ENCODE measurements around the gene PTPRM. TPM values are rescaled to one million over a fixed set of nuclear protein-coding genes. Genes with fewer than 3 reads are reported as not detected.

PTPRM gene
- total and polyA plus RNA-seq, 4 donors = 9.2 to 23.0 (median 12.7) TPM

DNA sequence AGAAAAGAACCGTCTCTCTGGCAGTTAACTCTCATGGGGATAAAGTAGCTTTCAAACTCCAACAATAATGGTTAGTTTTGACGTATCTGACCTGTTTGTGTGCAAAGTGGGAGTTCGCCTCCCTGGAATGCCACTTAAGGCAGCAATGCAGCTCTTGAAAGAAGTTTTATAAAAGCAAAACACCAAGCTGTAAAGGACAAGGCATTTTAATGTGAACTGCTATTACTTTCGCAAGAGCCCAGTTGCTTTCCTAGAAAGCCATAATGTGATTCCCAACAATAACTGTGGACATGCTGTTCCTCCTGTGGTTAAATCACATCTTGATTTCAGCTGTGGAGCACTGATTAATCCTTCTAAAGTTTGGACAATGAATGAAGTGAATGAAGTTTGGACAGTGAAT is 303.7 kb downstream of the PTPRM start (continued):
- TF ChIP-seq, protein P1, sequence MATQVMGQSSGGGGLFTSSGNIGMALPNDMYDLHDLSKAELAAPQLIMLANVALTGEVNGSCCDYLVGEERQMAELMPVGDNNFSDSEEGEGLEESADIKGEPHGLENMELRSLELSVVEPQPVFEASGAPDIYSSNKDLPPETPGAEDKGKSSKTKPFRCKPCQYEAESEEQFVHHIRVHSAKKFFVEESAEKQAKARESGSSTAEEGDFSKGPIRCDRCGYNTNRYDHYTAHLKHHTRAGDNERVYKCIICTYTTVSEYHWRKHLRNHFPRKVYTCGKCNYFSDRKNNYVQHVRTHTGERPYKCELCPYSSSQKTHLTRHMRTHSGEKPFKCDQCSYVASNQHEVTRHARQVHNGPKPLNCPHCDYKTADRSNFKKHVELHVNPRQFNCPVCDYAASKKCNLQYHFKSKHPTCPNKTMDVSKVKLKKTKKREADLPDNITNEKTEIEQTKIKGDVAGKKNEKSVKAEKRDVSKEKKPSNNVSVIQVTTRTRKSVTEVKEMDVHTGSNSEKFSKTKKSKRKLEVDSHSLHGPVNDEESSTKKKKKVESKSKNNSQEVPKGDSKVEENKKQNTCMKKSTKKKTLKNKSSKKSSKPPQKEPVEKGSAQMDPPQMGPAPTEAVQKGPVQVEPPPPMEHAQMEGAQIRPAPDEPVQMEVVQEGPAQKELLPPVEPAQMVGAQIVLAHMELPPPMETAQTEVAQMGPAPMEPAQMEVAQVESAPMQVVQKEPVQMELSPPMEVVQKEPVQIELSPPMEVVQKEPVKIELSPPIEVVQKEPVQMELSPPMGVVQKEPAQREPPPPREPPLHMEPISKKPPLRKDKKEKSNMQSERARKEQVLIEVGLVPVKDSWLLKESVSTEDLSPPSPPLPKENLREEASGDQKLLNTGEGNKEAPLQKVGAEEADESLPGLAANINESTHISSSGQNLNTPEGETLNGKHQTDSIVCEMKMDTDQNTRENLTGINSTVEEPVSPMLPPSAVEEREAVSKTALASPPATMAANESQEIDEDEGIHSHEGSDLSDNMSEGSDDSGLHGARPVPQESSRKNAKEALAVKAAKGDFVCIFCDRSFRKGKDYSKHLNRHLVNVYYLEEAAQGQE (IDR thresholded peaks at IDR 0.05) = no peak

DNA sequence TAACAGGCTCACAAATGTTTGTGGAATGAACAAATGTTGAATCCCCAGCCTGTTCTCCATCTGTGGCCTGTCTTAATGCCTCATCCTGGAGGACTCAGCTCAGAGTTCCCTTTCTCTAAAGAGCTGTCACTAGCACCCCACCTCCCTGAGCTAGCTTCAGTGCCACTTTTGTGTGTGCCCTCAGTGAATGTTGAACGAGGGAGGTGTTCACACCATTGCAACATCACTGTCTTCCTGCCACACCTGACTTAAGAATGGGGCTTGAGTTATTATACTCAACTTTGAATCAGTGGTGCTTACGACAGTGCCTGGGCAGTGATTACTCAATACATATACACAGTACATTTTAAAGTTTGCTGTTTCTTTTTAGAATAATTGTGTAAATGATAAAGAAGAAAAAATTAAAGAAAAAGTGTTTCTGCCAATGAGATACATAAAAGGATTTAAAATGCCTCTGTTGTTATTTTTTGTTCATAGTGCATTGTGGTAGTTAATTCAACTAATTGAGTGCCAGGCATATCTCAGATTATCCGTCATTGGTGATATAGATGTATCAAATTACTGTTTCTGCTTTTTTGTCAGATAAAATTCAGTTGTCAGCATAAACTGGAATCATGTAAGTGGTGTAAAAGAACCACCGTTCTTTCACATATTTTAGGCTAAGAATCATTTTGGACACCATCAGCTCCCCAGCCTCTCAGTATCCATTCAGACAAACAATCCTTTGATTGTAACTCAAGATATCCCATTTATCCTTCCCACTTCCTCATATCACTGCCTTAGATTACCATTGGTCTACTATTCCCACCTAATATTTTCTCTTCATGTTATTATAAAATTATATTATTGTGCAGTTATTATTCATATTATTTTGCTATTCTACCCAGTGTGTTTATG is 304.7 kb downstream of the PTPRM start:
- TF ChIP-seq, protein P2, sequence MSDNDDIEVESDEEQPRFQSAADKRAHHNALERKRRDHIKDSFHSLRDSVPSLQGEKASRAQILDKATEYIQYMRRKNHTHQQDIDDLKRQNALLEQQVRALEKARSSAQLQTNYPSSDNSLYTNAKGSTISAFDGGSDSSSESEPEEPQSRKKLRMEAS (IDR thresholded peaks at IDR 0.05) = no peak
- DNase-seq (ENCODE audit: low spot score) = no peak
- no peaks in the 10 kb centered on the region for H3K4me1 ChIP-seq (ENCODE audit: control insufficient read depth in 4 of 4, insufficient read depth in 4 of 4, low read length in 3 of 4)
- H3K9me3 ChIP-seq (ENCODE audit: control insufficient read depth in 4 of 4, low read length in 3 of 4) = no peaks in the 10 kb centered on the region
- H3K36me3 ChIP-seq (ENCODE audit: control insufficient read depth in 4 of 4, insufficient read depth in 3 of 4, low read depth in 1 of 4, low read length in 3 of 4) = no peaks in the 10 kb centered on the region
- H3K27me3 ChIP-seq (ENCODE audit: control insufficient read depth in 4 of 4, insufficient read depth in 4 of 4, low read length in 3 of 4) = no peaks in the 10 kb centered on the region
- WGBS = 73% methylated on average over 4 of the region's 4 CpGs
- no peak overlapping the region for H3K27ac ChIP-seq (ENCODE audit: low read depth in 1 of 2, low read length in 2 of 2)
- no peak overlapping the region for H3K4me3 ChIP-seq (ENCODE audit: low read depth in 1 of 3, low read length in 3 of 3)
- no peak overlapping the region for H3K9ac ChIP-seq (ENCODE audit: low read depth in 1 of 2, low read length in 2 of 2)

DNA sequence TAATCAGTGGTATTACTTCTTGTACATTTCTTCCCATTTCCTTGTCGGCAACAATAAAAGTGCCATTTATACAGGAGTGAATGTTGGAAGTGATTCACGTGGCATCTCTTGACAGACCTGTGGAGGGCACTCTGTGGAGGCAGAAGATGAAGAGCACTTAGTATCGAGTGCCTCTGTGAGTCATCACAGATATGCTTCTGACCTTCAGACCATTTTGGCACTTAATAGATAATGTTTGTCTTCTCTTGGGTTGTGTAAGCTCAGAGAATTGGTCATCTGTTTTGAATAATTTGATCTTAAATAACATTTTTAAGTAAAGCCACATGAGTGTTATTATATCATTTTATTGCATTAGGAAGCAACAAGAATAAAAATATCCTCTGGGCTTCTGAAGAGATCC is 305.5 kb downstream of the PTPRM start:
- Histone ChIP-seq H3K27me3 (ENCODE audit: control insufficient read depth in 4 of 4, insufficient read depth in 4 of 4, low read length in 3 of 4) (no peaks in the 10 kb centered on the region), H3K9ac (ENCODE audit: low read depth in 1 of 2, low read length in 2 of 2) (no peak overlapping the region), H3K9me3 (ENCODE audit: control insufficient read depth in 4 of 4, low read length in 3 of 4) (no peaks in the 10 kb centered on the region), H3K4me3 (ENCODE audit: low read depth in 1 of 3, low read length in 3 of 3) (no peak overlapping the region), H3K27ac (ENCODE audit: low read depth in 1 of 2, low read length in 2 of 2) (no peak overlapping the region), H3K4me1 (ENCODE audit: control insufficient read depth in 4 of 4, insufficient read depth in 4 of 4, low read length in 3 of 4) (no peaks in the 10 kb centered on the region), H3K36me3 (ENCODE audit: control insufficient read depth in 4 of 4, insufficient read depth in 3 of 4, low read depth in 1 of 4, low read length in 3 of 4) (no peaks in the 10 kb centered on the region)
- TF ChIP-seq HNF4G (IDR thresholded peaks at IDR 0.05) = no peak
- TF ChIP-seq YY1 (IDR thresholded peaks at IDR 0.05) = peak; percentile 16
- TF ChIP-seq RXRA (IDR thresholded peaks at IDR 0.05) = peak in 1 of 2 donors; percentile 39
- peak; percentile 95 to 98 for TF ChIP-seq JUND (IDR thresholded peaks at IDR 0.05)
- TF ChIP-seq RAD21 (IDR thresholded peaks at IDR 0.05) = peak; percentile 85 to 88
- TF ChIP-seq, protein P3, sequence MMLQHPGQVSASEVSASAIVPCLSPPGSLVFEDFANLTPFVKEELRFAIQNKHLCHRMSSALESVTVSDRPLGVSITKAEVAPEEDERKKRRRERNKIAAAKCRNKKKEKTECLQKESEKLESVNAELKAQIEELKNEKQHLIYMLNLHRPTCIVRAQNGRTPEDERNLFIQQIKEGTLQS (IDR thresholded peaks at IDR 0.05) = peak; percentile 78
- TF ChIP-seq HNF4A (conservative IDR thresholded peaks at IDR 0.05) = peak; percentile 64 to 65
- no peak for TF ChIP-seq FOXA1 (IDR thresholded peaks at IDR 0.05)
- TF ChIP-seq, protein P4, sequence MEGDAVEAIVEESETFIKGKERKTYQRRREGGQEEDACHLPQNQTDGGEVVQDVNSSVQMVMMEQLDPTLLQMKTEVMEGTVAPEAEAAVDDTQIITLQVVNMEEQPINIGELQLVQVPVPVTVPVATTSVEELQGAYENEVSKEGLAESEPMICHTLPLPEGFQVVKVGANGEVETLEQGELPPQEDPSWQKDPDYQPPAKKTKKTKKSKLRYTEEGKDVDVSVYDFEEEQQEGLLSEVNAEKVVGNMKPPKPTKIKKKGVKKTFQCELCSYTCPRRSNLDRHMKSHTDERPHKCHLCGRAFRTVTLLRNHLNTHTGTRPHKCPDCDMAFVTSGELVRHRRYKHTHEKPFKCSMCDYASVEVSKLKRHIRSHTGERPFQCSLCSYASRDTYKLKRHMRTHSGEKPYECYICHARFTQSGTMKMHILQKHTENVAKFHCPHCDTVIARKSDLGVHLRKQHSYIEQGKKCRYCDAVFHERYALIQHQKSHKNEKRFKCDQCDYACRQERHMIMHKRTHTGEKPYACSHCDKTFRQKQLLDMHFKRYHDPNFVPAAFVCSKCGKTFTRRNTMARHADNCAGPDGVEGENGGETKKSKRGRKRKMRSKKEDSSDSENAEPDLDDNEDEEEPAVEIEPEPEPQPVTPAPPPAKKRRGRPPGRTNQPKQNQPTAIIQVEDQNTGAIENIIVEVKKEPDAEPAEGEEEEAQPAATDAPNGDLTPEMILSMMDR (IDR thresholded peaks at IDR 0.05; ENCODE audit: low read depth, low read length, missing input control) = peak; percentile 40
- WGBS = 57% methylated on average over 3 of the region's 3 CpGs
- no peak for DNase-seq (ENCODE audit: low spot score)
